ENCODE results near the gene CTBP2.
"Not testable (repeated sequence)": the region's sequence is repeated elsewhere in the genome, so short reads cannot be mapped to it uniquely, and the experiment has no call there.

Gene CTBP2

GRCh38 chr10:125179107-125179506, 18.7 kb upstream of the CTBP2 start:
- not testable (repeated sequence) for DNase-seq

DNA sequence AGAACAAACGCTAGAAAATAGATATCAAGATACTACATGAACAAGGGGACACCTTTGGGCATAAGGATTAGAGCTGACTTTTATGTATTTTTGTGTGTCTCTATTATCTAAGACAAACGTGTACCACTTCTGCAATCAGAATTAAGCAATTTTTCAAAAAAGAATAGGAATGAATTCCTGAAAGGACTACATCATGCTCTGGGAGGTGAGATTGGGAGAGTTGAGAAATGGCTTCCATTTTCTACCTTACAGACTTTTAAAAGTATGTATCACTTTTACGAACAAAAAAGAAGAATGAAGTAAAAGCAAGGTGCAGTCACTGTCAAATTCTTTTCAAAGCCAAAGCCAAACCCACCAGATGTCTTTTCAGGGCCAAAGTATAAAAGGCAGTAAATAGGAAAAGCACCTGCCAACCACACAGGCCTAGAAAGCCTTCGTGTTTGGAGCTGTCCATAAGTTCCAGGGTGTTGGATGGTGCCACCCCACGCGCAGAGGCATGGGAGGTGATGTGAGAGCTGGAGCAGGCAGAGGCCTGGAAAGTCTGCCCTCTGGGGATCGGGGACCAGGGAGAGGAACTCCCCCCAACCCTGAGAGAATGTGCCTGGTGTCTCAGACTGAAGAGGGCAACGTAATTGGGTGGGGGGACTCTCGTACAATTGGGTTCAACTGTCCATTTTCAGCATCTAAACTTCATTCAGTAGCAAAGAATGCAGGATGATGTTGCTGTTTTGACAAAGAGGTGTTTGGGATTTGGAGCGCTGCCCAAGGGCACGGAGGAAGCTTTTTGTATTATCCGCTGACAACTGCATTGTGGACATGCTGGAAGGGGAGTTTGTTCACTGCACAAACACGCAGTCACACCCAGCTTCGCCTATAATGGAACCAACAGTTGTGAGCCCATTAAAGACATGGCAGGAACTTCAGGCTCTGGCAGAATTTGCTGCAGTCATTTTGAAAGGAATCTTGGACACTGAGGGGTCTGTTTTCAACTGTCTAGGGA, 17.6 kb upstream of the CTBP2 start:
- no peak for DNase-seq

DNA sequence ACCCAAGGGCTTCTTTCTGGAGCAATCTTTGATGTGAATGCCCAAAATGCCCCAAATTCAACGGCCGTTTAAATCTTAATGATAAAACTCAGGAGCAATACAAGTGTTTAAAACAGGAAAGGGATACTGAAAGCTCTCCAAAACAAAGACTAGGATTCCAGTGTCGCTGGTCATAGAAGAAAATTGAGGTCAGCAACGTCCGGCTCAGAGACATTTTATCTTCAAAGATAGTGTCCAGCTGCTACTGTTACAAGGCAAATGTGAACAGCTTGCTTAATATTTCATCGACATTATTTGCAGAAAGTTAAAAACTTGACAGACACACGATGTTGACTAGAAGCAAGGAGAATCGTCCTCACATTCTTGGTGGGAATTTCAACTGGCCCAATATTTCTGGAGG, 15.4 kb upstream of the CTBP2 start:
- DNase-seq: no peak

DNA sequence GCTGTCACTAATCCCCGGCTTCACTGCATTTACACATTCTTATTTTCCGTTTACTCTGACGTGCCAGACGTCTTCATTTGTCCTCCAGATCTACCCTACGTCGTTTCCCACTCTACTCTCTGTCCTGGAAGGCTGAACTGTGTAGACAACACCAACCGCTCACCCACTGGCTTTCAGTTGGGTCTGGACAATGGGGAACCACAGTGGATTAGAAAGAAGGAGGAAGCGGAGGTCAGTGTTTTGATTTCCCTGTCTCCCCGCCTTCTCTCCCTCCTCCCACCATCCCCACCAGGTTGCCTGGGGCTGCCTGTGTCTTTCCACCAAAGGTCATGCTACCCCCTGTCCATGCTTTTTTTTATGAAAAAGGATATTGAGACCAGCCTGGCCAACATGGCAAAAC, 14.0 kb upstream of the CTBP2 start:
- DNase-seq: no peak

GRCh38 chr10:125172694-125173093, 12.3 kb upstream of the CTBP2 start:
- DNase-seq: no peak

- DNase-seq: no peak
These were observed 11.3 kb upstream of the CTBP2 start for GRCh38 chr10:125171402-125172306.

GRCh38 chr10:125169915-125170314, 9.6 kb upstream of the CTBP2 start:
- no peak for DNase-seq

DNA sequence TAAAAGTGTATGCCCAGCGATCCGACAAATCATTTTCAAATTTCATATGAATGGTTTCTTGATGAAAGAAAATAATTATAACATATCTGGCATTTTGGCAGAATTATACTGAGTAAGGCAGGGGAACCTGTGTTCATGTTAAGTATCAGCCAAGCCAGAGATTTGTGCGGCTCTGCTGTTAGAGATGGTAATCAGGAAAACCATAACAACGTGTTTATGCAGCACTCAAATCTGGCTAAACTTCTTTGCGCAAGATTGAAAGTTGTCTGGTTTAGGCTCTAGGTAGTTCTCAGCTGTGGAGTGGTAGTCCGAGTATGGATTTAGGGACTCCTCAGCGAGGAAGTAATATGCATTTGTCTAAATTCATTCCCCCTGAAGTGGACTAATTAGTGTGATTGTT, 8.9 kb upstream of the CTBP2 start:
- DNase-seq: no peak

GRCh38 chr10:125166658-125167057, 6.3 kb upstream of the CTBP2 start:
- DNase-seq: no peak

DNA sequence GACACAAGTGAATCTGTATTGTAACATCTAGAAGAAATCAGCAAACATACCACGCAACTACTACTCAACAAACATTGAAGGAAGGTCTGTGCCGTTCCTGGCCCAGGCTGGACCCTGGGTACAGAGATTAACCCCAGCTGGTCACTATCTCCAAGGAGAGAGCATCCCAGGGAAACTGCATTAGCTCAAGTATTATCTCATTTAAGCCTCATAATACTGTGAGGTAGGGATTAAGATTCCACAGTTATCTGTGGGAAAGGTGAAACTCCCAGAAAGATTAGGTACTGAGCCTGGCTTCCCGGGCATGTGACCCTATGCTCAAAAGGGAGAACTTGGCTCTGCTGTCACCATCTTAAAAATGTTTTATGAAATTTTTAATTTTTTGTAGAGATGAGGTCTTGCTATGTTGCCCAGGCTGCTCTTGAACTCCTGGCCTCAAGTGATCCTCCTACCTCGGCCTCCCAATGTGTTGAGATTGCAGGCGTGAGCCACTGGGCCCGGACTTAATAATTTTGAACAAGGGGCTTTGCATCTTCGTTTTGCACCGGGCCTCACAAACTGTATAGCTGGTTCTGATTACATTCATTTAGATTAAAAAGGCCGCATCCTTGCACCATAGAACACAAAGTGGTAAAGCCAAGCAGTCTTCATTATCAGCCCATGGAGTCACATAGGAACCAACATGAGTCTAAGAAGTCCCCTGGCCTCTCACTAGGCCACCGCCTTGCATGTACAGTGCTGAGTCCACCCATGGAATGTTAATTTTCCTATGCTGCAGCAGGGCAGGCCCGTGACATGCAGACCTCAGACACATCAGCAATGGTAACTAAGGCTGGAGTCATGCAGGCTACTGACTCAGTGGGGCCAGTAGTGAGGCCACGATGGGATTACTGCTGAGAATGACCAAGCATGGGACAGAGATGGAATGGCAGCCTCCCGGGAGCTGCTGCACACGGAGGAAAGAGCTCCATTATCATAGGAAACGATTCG, 5.5 kb upstream of the CTBP2 start:
- DNase-seq: no peak

DNA sequence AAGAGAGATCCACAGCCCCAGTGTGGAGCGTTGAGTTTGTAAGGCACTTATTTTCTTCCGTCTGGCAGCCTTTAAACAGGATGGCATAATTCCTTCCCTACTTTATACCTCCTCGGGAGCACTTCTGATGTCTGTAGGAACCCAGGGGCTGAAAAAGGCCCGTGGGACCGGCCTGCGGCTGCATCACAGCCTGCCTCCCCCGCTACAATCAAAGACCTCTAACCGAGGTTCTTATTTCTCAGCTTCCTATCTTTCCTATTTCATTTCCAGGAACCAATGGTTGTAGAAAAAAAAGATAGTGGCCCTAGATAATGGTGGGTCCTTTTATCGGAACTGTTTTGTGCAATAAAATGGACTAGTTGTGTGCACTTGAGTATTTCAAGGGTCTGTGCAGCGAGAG, 4.1 kb upstream of the CTBP2 start:
- no peak for DNase-seq

GRCh38 chr10:125163803-125164202, 3.4 kb upstream of the CTBP2 start:
- no peak for DNase-seq

- not testable (repeated sequence) for DNase-seq
These were observed 2.9 kb upstream of the CTBP2 start for GRCh38 chr10:125163312-125163711.

GRCh38 chr10:125162120-125162931, 2.0 kb upstream of the CTBP2 start:
- DNase-seq: no peak

DNA sequence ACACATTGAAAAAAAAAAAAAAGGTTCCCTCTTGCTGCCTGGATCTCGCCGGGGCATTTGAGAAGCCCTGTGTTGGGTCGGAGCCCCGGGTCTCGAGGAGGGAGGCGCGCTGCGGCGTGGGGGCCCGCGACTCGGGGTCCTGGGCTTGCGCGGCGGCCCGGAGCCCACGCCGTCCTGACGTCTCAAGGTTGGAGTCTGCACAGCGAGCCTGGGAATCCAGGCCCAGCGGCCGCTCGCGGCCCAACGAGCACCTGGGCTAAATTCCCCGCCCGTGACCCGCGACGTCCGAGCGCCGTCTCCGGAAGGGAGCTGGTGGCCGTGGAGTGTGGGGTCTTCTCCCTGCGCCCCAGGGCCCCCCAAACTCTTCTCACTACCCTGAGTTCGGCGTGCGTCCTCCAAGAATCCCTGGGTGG, 1.4 kb upstream of the CTBP2 start:
- no peak for DNase-seq

DNA sequence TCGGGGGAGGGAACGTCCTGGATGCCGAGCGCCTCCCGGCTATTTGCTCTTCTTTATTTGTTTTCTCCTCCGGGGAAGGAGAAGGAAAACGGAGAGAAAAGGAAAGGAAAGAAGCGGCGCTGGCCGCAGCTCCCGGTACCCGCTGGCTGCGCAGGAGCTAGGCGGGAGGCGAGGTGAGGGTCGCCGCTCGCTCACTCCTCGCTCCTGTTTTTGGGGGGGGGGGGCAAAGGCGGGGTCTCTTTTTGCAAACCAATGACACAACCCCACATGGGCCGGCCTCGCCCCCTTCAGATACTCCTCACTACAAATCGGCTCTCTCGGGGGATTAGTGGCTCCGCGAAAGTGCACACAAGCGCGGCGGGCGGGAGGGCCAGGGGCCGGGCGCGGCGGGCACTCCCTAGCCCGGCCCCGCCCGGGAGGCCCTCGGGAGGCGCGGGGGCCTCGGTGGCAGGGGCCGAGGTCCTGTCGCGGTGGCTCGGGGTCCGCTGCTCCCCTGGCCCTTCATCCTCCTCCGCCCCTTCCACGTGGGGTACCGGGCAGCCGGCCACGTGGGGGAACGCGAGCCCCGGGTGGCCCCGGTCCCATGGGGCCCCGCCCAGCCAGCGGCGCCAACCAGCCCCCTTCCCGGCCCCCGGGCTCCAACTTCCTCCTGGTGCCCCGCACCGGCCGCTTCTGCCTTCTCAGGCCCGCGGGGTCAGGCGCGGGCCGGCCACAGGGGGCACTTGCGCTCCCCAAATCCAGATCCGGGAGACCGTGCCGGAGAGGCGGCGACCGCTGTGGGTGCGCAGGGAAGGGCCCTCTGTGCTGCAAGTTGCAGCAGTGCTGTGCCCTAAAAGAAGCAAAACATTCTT, 718 bp upstream of the CTBP2 start:
- no peak for DNase-seq

- DNase-seq: no peak
These were observed 854 bp downstream of the CTBP2 start for GRCh38 chr10:125159486-125159931.

GRCh38 chr10:125158601-125159485, 1.5 kb downstream of the CTBP2 start:
- no peak for DNase-seq

GRCh38 chr10:125158275-125158600, 2.1 kb downstream of the CTBP2 start:
- DNase-seq: no peak
